Renal cortex interstitium (tissue), 11 donors: ENCODE measurements around the gene LRRC59. TPM values are rescaled to one million over a fixed set of nuclear protein-coding genes. Genes with fewer than 3 reads are reported as not detected.
"Not testable (repeated sequence)": the region's sequence is repeated elsewhere in the genome, so short reads cannot be mapped to it uniquely, and the experiment has no call there.

ENCODE experiments used
- DNase-seq, 11 donors: peaks; one replicate each; pipeline ENCODE4 v3.0.0-alpha.2; 2013; ENCODE audit warnings: low read depth in 9 of 11, low spot score in 4 of 11; ENCODE audit errors: extremely low read depth in 1 of 11
- polyA plus RNA-seq, 3 donors: library from polyadenylated mRNA; unstranded; fragments of 120-200 nt; gene quantifications; one replicate each; pipeline ENCODE4 v1.2.1, GENCODE V29; 2013; ENCODE audit not compliant: insufficient read length in 3 of 3

LRRC59 gene
- polyA plus RNA-seq, 3 donors = 54.4 to 68.9 (median 64.5) TPM

- DNase-seq = not testable (repeated sequence)
Measured at GRCh38 chr17:50398672-50399071, 1.3 kb upstream of the LRRC59 start.

DNA sequence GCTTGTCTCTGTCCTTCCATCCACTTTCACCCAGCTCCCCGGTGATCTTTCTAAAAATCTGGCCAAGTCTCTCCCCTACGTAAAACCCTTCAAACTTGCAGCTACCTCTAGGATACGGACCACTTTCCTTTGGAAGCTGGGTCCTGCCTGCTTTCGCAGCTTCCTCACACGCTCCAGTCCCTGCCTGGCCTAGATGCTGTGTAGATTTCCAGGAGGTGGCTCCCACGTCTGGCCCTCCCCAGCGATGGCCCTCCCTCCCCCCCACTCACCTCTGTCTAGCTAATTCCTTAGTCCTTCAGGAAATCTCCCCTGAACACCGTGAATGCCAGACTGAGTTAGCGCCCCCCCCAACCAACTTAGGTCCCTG, 579 bp upstream of the LRRC59 start:
- DNase-seq = no peak

- DNase-seq = no peak
Measured at GRCh38 chr17:50396261-50397110, 837 bp downstream of the LRRC59 start.

- no peak for DNase-seq
Measured at GRCh38 chr17:50394711-50395110, 2.6 kb downstream of the LRRC59 start.

DNA sequence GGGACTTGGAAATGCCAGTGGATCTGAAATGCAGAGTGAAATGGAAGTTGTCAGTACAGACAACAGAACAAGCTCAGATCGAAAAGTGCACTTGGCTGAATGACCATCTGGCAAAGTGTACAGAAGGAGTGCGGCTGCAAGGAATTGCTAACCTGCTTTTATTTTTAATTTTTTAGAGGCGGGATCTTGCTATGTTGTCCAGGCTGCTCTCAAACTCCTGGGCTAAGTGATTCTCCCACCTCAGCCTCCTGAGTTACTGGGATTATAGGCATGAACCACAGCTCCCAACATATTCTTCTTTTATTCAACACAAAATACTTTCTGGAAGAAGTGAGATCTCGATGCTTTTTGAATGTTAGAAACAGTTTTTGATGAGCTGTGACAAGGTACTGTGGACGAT, 3.6 kb downstream of the LRRC59 start:
- no peak for DNase-seq

- DNase-seq = no peak
Measured at GRCh38 chr17:50392621-50393020, 4.7 kb downstream of the LRRC59 start.

DNA sequence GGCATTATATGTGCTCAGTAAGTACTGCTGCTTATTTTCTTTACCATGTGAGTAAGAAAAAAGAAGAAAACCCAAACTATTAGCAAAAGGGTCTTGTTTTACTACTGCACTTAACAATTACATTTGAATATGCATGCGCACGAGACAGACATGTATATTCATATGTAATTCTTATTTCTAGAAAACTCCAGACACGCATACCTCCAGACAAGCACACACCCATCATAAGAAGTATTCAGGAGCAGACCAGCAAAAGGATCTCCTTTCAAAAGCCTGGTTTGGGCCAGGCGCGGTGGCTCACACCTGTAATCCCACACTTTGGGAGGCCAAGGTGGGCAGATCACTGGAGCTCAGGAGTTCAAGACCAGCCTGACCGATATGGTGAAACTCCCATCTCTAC, 7.8 kb downstream of the LRRC59 start:
- DNase-seq = no peak

- no peak for DNase-seq
Measured at GRCh38 chr17:50388728-50389127, 8.6 kb downstream of the LRRC59 start.

- no peak for DNase-seq
Measured at GRCh38 chr17:50386510-50386909, 10.8 kb downstream of the LRRC59 start.

DNA sequence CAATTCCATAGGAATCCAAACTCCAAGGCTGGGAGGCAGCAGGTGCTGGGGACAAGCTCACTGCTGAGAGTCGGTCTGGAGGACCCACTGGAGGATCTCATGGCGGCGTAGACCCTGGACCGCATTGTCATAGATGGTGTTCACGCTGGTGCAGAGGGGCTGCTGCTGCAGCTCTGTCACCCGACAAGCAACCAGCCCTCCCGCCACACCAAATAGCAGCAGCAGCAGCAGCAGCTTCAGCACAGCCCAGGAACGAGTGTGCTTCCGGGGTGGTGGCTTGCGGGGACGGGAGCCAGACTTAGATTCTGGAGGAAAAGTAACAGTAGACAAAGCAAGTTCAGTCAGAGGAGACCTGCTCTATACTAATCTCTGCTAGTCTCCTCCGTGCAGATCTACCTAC, 14.4 kb downstream of the LRRC59 start:
- DNase-seq = no peak

- DNase-seq = no peak
Measured at GRCh38 chr17:50381920-50382319, 15.4 kb downstream of the LRRC59 start.

DNA sequence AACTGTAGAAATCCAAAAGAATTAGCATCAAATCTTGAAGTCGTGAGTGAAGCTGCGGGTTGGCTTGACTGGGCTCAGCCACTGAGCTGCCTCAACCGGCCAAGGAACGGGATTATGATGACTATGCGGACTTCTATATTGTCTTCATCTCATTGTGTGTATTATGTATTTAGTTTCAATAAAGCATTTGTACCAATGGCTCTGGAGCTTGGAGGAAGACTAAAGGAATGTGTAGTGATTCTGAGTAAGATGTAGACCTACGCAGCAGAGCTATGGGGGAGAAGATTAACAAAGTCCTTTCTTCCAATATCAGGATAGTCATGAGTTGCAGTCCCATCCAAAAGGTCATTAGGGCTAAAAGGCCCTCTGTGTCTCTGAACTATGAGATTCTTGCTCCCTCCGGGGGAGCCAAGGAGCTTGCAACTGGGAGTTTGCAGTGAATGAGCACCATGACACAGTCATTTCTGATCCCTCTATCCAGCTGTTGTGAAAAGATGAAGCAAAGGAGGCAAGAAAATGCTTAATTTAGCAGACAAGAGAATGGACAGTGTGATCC, 16.0 kb downstream of the LRRC59 start:
- no peak for DNase-seq

DNA sequence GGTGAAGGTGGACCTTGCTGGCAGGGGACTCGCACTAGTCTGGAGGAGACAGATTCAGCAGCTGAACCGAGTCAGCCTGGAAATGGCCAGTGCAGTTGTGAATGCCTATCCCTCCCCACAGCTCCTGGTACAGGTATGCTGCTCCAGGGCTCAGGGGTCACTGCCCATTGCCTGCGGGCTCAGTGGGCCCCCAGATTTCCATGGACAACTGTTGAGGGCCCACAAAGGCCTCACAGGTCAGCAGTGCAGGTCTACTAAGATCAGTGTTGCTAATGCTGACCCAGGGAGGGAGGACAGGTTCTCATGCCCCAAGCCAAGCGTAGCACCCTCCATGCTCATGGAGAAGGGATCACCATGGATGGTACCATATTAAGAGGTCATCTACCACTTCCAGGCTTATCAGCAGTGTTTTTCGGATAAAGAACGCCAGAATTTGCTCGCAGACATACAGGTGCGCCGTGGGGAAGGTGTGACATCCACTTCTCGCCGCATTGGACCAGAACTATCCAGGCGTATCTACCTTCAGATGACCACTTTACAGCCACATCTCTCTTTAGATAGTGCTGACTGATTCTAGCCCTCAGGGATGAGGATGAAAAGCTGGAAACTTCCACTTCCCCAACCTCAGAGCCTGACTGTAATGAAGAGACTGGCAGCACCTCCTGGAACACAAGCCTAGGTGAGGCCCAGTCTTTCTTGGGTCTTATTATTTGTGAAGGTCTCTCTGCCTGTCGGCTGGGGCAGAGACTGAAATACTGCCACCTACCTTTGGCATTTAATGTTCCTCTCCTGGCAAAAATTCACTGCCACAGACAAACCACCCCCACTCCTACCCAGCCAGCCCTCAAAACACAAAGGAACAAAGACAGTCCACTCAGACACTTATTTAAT, 16.7 kb downstream of the LRRC59 start:
- DNase-seq = no peak

DNA sequence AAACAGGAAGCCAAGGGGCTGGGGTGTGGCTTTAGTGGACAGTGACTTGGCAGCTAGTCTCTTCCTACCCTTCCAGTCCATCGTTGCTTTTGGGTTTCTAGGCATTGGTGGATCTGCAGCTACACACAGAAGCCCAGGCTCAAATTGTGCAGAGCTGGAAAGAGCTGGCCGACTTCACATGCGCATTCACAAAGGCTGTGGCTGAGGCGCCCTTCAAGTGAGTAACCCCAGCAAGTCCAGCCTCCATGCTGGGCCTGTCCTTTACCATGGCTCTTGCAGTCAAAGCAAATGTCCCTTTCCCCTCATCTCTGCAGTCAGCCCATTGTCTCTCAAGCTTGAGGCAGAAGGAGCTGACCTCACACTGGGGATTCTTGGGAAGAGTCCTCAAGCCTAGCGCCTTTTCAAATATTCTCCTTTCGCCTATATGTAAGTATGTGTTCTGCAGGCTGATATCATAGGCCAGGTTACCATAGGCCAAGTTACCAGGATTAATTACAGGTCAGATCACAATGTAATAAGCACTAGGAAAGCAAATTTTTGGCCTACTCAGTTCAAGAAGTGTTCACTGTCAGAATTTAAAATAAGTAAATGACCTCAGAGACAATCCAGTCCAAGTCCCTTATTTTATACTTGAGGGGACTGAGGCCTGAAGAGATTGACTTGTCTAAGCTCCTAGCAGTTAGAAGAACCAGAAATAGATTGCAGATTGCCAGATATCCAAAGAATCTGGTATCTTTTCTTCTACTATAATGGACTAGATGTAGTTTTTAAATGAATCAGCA, 17.8 kb downstream of the LRRC59 start:
- DNase-seq = no peak

GRCh38 chr17:50375858-50376538, 21.3 kb downstream of the LRRC59 start:
- no peak for DNase-seq

GRCh38 chr17:50373705-50374104, 23.6 kb downstream of the LRRC59 start:
- no peak for DNase-seq

GRCh38 chr17:50372758-50373556, 24.4 kb downstream of the LRRC59 start, which contains the start of the genes EME1 and MRPL27:
EME1 (plus strand) TSS chr17:50373229; CDS start chr17:50375209, 1,980 bp downstream.
MRPL27 (minus strand) TSS chr17:50373184; CDS start chr17:50373170, 14 bp downstream.
- peak; percentile 73 to 94 (median 86) for DNase-seq
